ENCODE measurements around the gene TERT. TPM values are rescaled to one million over a fixed set of nuclear protein-coding genes. Genes with fewer than 3 reads are reported as not detected.

Gene TERT
- total RNA-seq, 1 donor from 2014 or later = not detected

DNA sequence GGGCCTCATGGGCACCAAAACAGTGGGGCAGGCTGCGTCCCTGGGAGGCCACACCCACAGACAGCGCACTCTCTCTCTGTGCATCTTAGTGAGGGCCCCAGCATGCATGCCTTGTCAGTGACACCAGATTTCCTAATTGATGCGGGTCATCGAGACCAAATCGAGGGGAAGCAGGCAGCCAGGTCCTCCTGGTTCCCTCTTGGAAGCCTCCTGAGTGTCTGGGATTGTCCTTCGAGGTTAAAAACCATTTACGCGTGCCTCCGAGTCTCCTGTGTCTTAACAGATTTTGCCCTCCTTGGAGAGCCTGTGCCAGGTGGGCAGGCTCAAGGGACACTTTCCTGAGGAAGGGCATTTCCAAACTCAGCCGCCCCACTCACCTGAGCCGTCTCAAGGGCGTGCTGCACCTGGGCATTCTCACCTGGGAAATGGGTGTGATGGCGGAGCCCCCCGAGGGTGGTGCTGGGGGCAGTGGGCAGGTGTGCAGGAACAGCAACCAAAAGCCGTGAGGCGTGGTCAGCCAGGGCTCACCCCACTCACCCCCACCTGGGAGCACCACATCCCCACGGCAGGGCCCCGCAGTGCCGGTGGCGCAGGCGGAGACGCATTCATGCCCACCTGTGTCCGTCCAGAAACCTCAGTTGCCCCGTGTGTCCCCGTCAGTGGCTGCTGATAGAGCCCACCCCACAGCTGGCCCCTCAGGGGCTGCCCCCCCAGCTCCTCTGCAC is 90.7 kb downstream of the TERT start:
- H3K27me3 Mint-ChIP-seq (ENCODE audit: low read depth) = peaks cover 33% of the 10 kb centered on the region
- no peak overlapping the region for H3K4me3 Mint-ChIP-seq (ENCODE audit: unreplicated experiment)
- no peaks in the 10 kb centered on the region for H3K9me3 Mint-ChIP-seq (ENCODE audit: low read depth)
- no peak overlapping the region for H3K27ac Mint-ChIP-seq (ENCODE audit: unreplicated experiment)
- TF ChIP-seq, protein P1, sequence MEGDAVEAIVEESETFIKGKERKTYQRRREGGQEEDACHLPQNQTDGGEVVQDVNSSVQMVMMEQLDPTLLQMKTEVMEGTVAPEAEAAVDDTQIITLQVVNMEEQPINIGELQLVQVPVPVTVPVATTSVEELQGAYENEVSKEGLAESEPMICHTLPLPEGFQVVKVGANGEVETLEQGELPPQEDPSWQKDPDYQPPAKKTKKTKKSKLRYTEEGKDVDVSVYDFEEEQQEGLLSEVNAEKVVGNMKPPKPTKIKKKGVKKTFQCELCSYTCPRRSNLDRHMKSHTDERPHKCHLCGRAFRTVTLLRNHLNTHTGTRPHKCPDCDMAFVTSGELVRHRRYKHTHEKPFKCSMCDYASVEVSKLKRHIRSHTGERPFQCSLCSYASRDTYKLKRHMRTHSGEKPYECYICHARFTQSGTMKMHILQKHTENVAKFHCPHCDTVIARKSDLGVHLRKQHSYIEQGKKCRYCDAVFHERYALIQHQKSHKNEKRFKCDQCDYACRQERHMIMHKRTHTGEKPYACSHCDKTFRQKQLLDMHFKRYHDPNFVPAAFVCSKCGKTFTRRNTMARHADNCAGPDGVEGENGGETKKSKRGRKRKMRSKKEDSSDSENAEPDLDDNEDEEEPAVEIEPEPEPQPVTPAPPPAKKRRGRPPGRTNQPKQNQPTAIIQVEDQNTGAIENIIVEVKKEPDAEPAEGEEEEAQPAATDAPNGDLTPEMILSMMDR (IDR thresholded peaks at IDR 0.05) = no peak
- H3K4me1 Mint-ChIP-seq (ENCODE audit: low read depth) = no peaks in the 10 kb centered on the region
- peak; percentile 81 for DNase-seq (ENCODE audit: low spot score)
- H3K36me3 Mint-ChIP-seq (ENCODE audit: low read depth) = no peaks in the 10 kb centered on the region

DNA sequence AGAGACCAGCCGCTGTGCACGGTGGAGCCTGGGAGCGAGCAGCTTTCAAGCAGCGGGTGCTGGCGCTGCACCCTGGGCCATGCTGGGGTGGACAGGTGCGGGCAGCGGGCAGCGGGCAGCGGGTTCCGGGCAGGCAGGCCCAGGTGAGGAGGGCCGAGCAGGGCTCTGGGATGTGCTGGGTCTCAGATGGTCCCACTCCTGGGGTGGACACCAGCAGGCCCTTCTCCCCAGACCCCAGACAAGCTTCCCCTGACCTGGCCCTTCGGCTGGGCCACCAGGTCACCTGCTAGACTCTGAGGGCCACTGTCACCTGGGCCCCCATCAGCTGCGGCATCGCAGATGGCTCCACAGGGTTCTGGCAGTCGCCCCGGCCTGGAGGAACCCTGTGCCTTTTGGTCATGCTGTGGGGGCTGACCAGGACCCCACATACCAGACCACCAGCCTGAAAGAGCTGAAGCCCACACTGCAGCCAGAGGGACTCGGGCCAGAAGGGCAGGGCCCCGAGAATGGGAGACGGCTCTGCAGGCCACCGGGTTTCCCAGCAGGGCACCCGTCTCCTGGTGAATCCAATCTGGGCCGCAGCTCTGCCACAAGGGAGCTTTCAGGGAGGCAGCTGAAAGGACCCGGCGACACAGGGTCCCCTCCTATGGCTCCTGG is 91.4 kb downstream of the TERT start:
- TF ChIP-seq, protein P1 (IDR thresholded peaks at IDR 0.05) = no peak
- Mint-ChIP-seq H3K4me3 (ENCODE audit: unreplicated experiment) (no peak overlapping the region), H3K36me3 (ENCODE audit: low read depth) (no peaks in the 10 kb centered on the region), H3K27me3 (ENCODE audit: low read depth) (peaks cover 33% of the 10 kb centered on the region), H3K9me3 (ENCODE audit: low read depth) (no peaks in the 10 kb centered on the region), H3K4me1 (ENCODE audit: low read depth) (no peaks in the 10 kb centered on the region), H3K27ac (ENCODE audit: unreplicated experiment) (no peak overlapping the region)
- DNase-seq (ENCODE audit: low spot score) = peak; percentile 86

Small RNA genes lying within 50 kb of the gene (microRNA-seq; reads per million reads assigned to microRNA genes)
- gene MIR4457 (ENCODE audit: borderline number of aligned reads) = not detected

Other genes starting within 250 kb of the TERT start
- gene SLC12A7, start 183.0 kb downstream of the TERT start, total RNA-seq = 2.0 to 4.9 TPM (median 3.7 TPM) in 3 replicates
- not detected in 3 replicates for gene SLC6A19, start 93.5 kb downstream of the TERT start, total RNA-seq
- not detected in 3 replicates for gene SLC6A18, start 69.7 kb downstream of the TERT start, total RNA-seq
- 75.8 to 108 TPM (median 81.6 TPM) in 3 replicates for gene CLPTM1L, start 50.0 kb upstream of the TERT start, total RNA-seq
- gene SLC6A3, start 150.4 kb upstream of the TERT start, total RNA-seq = not detected in 3 replicates
- gene LPCAT1, start 228.9 kb upstream of the TERT start, total RNA-seq = 39.9 to 49.4 TPM (median 46.4 TPM) in 3 replicates